ENCODE measurements around the gene LRRC4. TPM values are rescaled to one million over a fixed set of nuclear protein-coding genes. Genes with fewer than 3 reads are reported as not detected.

Gene LRRC4
- total and polyA plus RNA-seq, 12 donors, result 0.75 to 7.3 (median 3.1) TPM

DNA sequence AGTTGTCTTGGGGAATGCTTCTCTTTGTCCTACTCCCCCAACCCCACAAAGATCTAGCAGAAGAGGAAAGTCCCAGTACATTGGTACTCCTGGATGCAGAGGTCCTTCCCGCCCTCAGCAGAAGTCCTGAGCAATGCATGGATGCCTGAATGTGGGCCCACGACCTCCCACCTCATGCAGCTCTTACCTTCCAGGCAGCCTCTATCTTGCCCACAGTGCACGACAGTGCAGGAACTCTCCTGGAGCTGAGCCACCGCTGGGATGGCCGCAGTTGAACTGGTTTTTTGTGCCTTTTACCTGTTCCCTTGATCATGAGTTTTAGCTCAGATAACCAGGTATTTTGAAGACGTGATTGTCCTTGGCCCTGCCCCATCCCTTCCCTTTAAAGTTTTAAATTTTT lies 37.9 kb downstream of the LRRC4 start:
- peaks cover 0 to 66% (median 0%) of the 10 kb centered on the region in 9 donors for H3K36me3 ChIP-seq
- TF ChIP-seq, protein P1, sequence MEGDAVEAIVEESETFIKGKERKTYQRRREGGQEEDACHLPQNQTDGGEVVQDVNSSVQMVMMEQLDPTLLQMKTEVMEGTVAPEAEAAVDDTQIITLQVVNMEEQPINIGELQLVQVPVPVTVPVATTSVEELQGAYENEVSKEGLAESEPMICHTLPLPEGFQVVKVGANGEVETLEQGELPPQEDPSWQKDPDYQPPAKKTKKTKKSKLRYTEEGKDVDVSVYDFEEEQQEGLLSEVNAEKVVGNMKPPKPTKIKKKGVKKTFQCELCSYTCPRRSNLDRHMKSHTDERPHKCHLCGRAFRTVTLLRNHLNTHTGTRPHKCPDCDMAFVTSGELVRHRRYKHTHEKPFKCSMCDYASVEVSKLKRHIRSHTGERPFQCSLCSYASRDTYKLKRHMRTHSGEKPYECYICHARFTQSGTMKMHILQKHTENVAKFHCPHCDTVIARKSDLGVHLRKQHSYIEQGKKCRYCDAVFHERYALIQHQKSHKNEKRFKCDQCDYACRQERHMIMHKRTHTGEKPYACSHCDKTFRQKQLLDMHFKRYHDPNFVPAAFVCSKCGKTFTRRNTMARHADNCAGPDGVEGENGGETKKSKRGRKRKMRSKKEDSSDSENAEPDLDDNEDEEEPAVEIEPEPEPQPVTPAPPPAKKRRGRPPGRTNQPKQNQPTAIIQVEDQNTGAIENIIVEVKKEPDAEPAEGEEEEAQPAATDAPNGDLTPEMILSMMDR (IDR thresholded peaks at IDR 0.05), result no peak
- DNase-seq (no peak), ATAC-seq (no peak)
- no peaks in the 10 kb centered on the region for H3K9me3 ChIP-seq
- H3K4me3 ChIP-seq, result no peak overlapping the region
- H3K4me1 ChIP-seq, result peaks cover 13 to 51% (median 32%) of the 10 kb centered on the region in 9 donors
- no peak overlapping the region for H3K27ac ChIP-seq
- H3K27me3 ChIP-seq, result no peaks in the 10 kb centered on the region
- 92 to 94% methylated on average over 6 of the region's 6 CpGs for WGBS, 2 donors
- intact Hi-C loops (cut with DNase I), result no loop called here

DNA sequence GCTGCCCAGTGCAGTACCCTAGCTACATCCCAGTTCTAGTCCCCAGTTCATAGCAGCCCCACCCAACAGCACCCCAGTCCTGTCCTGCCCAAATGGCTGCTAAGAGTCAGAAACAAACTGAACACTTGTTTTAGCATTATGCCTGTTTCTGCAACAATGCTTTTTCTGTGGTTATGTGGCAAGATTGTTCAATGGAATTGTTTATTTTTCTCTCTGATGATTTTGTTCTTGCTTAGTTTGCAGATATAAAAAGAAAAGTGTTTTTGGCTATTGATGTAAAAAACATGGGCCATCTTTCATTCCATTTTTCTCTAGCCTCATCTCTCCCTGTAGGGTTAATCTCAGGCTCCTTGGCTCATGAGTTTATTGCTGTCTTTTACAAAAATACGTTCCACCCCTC lies 42.5 kb downstream of the LRRC4 start:
- peaks cover 0 to 37% (median 21%) of the 10 kb centered on the region in 9 donors for H3K4me1 ChIP-seq
- H3K27me3 ChIP-seq, result no peaks in the 10 kb centered on the region
- TF ChIP-seq, protein P1 (IDR thresholded peaks at IDR 0.05), result no peak
- H3K36me3 ChIP-seq, result peaks cover 0 to 35% (median 0%) of the 10 kb centered on the region in 9 donors
- no peak overlapping the region for H3K27ac ChIP-seq
- intact Hi-C loops (cut with DNase I), result no loop called here
- DNase-seq, result no peak
- 62 to 67% methylated on average over 1 of the region's 1 CpG for WGBS, 2 donors
- no peak for ATAC-seq
- no peak overlapping the region for H3K4me3 ChIP-seq
- H3K9me3 ChIP-seq, result no peaks in the 10 kb centered on the region

DNA sequence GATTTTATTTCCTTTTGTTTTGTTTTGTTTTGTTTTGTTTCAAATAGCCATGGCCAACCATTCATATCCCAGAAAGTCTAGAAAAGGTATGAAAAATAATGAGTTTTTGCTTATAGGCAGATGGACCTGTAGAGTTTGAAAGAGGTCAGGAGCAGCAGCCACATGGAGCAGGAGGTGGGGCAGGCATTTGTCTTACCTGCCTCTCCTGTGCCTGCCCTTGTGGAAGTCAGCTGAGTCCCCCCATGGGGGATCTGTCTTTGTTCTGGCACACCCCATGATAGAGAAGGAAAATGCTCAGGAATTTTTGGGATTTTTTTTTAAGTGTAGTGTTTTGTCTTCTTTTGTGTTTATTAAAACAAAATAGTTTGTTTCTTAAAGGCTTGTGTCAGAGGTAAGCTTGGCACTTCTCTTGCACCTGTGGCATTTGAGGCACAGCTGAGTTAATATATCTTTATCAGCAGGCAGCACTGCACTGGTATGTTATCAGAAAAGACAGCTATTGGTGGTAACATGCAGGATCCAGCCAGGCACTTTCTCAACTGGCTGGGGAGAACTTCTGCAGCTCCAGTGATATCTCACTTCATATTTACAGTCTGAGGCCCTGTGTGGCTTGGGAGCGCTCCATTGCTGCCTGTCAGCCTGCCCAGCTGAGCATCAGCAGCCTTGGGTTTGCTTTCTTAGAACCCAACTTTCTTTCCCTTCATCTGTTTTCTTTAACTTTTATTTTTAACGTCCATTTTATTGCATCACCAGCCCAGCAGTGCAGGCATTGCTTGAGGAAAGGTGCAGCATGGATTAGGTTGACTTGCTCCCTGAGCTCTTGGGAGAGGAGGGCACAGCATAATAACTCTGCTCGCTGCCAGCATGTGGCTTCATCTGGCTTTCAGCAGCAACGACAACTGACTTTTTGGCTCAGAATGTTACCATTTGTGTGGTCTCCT lies 44.4 kb downstream of the LRRC4 start:
- no peaks in the 10 kb centered on the region for H3K9me3 ChIP-seq
- H3K36me3 ChIP-seq, result peaks cover 0 to 16% (median 0%) of the 10 kb centered on the region in 9 donors
- H3K27ac ChIP-seq, result peak overlapping the region in 5 of 10 donors; percentile 2 to 54 (median 37)
- H3K4me3 ChIP-seq, result no peak overlapping the region
- peak; percentile 60 to 83 (median 72) for ATAC-seq
- WGBS, 2 donors, result 41 to 50% methylated on average over 4 of the region's 4 CpGs
- peaks cover 0 to 37% (median 20%) of the 10 kb centered on the region in 9 donors for H3K4me1 ChIP-seq
- H3K27me3 ChIP-seq, result no peaks in the 10 kb centered on the region
- TF ChIP-seq, protein P1 (IDR thresholded peaks at IDR 0.05), result no peak
- peak; percentile 24 to 29 for DNase-seq
- intact Hi-C loops (cut with DNase I), result no loop called here

GRCh38 chr7:127983804-127984332 lies 47.4 kb downstream of the LRRC4 start:
- H3K27ac ChIP-seq, result peak overlapping the region in 3 of 10 donors; percentile 2 to 10 (median 3)

More at GRCh38 chr7:127983804-127984332, 47.4 kb downstream of the LRRC4 start:
- Histone ChIP-seq H3K4me1 (peaks cover 0 to 36% (median 20%) of the 10 kb centered on the region in 9 donors), H3K27me3 (no peaks in the 10 kb centered on the region), H3K36me3 (peaks cover 0 to 4% (median 0%) of the 10 kb centered on the region in 9 donors), H3K9me3 (peaks cover 0 to 6% (median 4%) of the 10 kb centered on the region in 11 donors), H3K4me3 (no peak overlapping the region)
- DNase-seq, result no peak
- peak in 5 of 8 donors; percentile 26 to 50 (median 45) for ATAC-seq
- TF ChIP-seq, protein P1 (IDR thresholded peaks at IDR 0.05), result no peak
- WGBS, 2 donors, result 73 to 77% methylated on average over 5 of the region's 5 CpGs
- intact Hi-C loops (cut with DNase I), result no loop called here
